GM21619 (cell line): ENCODE measurements around the gene KHDRBS2.

Experiments
- ATAC-seq: cut with Tn5 transposase; IDR thresholded peaks from one replicate; pipeline ENCODE4 v1.9.1; 2021; ENCODE audit not compliant: unreplicated experiment

The KHDRBS2 gene

GRCh38 chr6:62039605-62040004 is 246.4 kb downstream of the KHDRBS2 start:
- ATAC-seq: no peak

DNA sequence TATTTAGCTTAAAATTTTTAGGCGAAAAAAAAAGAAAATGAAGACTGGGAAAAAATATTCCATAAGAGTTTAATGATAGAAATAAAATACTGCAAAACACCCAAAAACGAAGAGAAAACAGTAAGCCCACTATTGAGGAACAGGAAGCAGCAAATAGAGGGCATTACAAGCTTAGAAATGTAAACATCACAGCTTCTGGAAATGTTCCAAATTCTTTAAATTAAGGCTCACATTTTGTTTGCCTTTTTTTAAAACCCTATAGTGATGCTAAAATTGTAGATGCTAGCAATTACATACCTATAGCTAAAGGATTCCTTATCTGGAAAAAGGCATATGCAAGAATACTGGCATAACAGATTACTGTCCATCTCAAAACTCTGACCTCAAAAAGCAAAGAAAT is 248.6 kb downstream of the KHDRBS2 start:
- ATAC-seq: no peak

- no peak for ATAC-seq
Measured at GRCh38 chr6:62035952-62036351, 250.1 kb downstream of the KHDRBS2 start.

GRCh38 chr6:62013719-62014118 is 272.3 kb downstream of the KHDRBS2 start:
- ATAC-seq: no peak

- ATAC-seq: no peak
Measured at GRCh38 chr6:62009445-62009844, 276.6 kb downstream of the KHDRBS2 start.

DNA sequence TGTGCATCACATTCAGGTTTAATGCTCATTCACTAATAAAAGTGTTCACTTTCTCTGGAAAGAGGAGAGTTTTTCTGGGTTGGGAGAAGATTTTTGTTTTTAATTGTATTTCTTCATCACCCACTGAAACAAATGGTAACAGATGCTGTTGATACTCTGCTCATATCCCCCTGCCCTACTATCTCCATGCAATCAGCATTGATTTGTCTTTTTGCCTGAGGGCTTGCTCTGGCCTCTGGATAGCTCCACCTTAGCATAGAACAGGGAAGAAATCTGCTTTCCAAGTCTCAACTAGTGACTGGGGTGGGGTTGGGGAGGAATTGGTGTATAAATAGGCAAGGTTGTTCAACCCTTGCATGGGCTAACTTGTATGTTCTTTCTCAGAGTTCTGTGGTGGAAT is 296.4 kb downstream of the KHDRBS2 start:
- no peak for ATAC-seq

DNA sequence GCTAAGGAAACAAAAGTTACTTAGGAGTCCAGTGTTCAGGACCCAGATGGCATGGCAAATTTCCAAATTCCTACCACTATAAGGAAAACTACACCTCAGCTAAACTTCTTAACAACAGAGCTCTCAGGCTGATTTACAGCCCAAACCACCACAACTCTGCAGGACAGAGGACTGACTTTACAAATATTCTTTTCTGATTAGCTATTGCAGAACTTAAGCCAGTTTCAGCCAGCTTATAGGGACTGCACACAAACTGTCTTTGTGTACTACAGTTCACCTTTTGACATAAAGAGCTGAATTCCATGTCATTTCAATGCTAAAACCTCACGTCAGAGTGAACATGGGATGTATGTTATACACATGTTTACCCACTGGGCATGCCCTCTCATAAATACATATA is 305.4 kb downstream of the KHDRBS2 start:
- ATAC-seq: no peak

GRCh38 chr6:61977947-61978346 is 308.1 kb downstream of the KHDRBS2 start:
- no peak for ATAC-seq

GRCh38 chr6:61977099-61977498 is 308.9 kb downstream of the KHDRBS2 start:
- no peak for ATAC-seq

DNA sequence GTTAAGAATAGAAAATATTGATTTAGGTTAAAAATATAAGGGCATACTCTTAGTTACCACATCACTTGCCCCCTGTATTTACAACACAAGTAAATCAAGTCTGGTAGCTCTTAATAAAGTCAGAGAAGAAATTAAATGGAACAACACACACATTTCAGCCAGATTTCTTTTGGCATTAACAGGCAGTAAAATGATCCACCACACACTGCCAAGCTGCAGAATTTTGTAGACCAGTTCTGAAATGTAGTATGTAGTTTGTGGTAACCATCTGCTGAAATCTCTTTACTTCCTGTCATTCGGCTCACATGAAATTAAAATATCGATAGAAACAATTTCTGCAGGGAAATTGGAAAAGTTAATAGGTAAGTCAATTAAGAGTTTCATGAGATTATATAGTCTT is 326.8 kb downstream of the KHDRBS2 start:
- ATAC-seq: no peak

DNA sequence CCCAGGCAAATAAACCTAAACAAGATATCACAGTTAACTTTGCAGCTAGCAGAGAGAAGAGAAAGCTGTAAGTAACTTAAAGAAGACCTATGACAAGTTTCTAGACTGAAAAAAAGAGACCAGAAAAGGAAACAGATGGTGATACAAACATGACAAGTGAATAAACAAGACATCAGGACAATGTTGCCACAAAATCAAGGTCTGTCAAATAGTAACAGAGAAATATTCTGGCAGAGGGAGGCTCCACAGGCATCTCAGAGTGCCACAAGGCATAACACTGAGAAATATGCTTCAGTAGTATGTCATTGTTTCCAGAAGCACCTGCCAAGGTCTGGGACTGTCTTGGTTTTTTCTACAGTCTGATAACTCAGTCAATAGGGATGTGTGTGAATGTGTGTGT is 332.2 kb downstream of the KHDRBS2 start:
- ATAC-seq: no peak

DNA sequence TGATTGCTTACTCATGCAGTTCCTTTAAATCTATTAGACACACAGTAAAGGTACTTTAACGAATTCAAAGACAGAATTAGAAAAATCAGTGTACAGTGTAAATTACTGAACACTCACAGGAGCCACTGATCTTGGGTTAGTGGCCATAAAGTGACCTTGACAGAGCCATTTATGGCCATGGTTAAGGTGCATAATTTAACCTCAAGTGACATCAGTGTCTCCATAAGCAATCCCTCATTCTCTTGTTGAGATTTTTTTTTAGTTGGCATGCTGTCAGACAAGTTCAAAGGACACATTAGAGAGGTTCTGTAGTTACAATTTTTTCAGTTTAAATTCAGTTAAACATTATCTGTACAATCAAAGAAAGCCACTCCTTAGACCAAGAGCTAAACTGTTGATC is 334.4 kb downstream of the KHDRBS2 start:
- ATAC-seq: no peak

DNA sequence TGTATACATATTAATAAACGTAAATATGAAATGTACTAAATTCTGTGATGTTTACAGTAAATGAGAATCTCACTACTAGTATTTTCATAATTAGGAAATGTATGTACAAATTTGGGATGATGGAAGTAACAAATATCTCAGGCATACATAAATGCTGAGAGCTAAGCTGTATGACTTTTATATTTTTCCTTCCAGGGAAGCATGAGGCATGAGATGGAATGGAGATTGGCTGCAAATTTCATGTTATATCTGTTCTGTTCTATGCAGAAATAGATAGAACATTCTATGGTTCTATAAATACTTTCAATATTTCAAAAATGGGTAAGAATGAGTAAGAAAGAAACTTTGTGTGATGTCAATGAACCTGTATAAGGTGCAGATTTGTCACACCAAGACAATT is 335.2 kb downstream of the KHDRBS2 start:
- ATAC-seq: no peak

DNA sequence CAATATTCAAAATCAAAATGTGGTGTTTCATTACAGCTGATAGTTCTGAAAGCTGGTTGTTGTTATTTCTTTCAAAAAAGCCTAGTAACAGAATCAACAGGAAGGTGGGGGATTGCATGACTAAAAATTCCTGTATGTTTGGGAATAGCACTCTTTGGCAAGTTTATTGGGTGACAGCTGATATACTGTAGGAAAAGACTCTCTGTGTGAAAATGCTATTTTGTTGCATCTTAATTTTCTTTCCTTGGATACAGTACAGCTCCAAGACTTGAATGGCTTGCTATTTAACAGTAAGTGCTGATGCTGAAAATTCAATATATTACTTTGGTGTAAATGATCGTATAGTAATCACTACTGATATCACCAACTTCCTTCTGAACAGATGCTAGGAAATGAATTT is 336.1 kb downstream of the KHDRBS2 start:
- ATAC-seq: no peak

- no peak for ATAC-seq
Measured at GRCh38 chr6:61949161-61949560, 336.9 kb downstream of the KHDRBS2 start.

GRCh38 chr6:61947311-61947947 is 338.6 kb downstream of the KHDRBS2 start:
- no peak for ATAC-seq

GRCh38 chr6:61940919-61941318 is 345.1 kb downstream of the KHDRBS2 start:
- ATAC-seq: no peak

DNA sequence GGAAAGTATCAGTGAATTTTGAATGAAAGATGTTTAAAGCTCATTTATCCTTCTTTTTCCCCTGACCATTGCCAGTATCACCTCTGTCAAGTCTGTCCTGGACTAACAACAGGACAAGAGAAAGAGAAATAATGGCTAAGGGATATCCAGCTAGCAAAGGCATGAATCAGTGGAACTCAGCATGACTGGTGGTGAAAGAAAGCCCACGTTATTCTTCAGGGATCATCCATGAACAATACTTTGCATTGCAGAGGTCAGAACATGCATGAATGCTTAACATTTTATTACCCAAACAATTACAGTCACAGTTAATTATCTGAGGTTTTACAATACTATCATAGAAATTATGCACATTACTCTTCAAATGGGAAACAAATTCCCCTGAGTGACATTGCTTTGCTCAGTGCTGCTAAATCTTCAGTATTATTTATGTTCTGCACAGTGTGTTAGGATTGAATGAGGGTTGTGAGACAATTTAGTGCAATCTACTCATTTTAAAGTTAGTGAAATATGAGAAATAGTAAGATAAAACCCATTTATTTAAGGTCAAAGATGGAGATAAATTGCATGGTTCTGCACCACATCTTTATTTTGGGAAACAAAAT is 350.7 kb downstream of the KHDRBS2 start:
- no peak for ATAC-seq

GRCh38 chr6:61909486-61909885 is 376.5 kb downstream of the KHDRBS2 start:
- ATAC-seq: no peak

DNA sequence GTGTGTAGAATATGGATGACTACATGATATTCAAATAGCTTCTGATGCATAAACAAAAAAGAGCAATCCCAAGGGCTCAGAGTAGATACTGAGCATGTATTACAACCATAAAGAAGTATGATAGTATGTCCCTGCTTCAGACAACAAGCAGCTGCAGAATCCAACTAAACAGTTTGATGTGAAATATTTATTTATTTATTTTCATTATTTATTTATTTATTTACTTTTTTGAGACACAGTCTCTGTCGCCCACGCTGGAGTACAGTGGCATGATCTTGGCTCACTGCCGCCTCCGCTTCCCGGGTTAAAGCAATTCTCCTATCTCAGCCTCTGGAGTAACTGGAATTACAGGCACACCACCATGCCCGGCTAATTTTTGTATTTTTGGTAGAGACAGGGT is 384.3 kb downstream of the KHDRBS2 start:
- no peak for ATAC-seq

DNA sequence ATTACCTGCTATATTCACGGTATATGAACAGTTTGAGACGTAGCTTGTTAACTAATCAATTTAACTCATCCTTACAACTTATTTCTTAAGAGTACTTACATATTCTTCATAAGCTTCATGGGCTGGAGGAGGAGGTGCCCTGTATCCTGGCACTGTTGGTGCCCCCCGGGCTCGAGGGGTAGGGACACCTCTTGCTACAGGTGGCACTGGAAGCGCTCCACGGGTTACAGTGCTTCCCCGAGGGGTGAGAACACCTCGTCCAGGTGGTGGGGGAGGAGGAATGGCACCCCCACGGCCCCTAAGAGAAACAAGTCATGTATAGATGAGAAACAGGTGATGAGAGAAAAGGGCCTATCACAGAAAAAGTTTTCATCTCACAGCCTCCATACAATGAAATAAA is 391.5 kb downstream of the KHDRBS2 start:
- ATAC-seq: no peak

DNA sequence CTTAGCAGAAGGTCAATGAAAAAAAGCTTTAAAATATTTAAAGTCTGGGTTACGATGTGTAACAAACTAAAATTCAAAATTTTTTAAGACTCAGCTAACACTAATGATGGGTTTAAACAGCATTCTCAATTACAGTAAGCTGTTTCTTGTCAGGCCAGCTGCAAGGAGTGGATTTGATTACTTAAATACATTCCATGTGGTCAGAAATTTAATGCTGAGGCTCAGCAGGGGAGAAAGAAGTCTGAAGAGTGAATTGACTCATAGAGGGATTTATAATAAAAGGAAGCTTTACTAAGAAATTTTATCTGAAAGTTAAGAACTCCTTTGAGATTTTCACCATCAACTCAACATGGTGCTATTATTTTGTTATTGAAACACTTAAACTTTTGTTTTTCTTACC is 398.6 kb downstream of the KHDRBS2 start:
- ATAC-seq: no peak

GRCh38 chr6:61886608-61887259 is 399.3 kb downstream of the KHDRBS2 start:
- ATAC-seq: no peak
